ENCODE measurements around the gene INPP5D. TPM values are rescaled to one million over a fixed set of nuclear protein-coding genes. Genes with fewer than 3 reads are reported as not detected.
A peak's percentile ranks its signal among the peaks of the same experiment; 100 is the strongest.

The INPP5D gene
- total RNA-seq, 2 experiments from 2014 or later, result 79.5 to 92.6 TPM

- Histone ChIP-seq H3K4me2 (ENCODE audit: low read length) (peak overlapping the region; percentile 79), H3K4me3 (ENCODE audit: low read depth, low read length, poor library complexity, severe bottlenecking) (peak overlapping the region; percentile 56), H3K4me1 (ENCODE audit: insufficient read depth, low read length, poor library complexity, severe bottlenecking) (peaks cover 90% of the 10 kb centered on the region), H3K9me2 (ENCODE audit: insufficient read depth, low read length) (no peaks in the 10 kb centered on the region), H3K36me3 (ENCODE audit: insufficient read depth, low read length) (peaks cover 56% of the 10 kb centered on the region), H3K27ac (ENCODE audit: low read depth, low read length, poor library complexity, severe bottlenecking) (peak overlapping the region; percentile 93), H3K9me3 (ENCODE audit: low read length) (peaks cover 10% of the 10 kb centered on the region; the same call in 1 of the 2 replicates), H2AFZ (ENCODE audit: low read length) (no peak overlapping the region), H4K20me1 (ENCODE audit: insufficient read depth, low read length) (no peaks in the 10 kb centered on the region), H3K79me2 (ENCODE audit: insufficient read depth, low read depth, low read length) (peaks cover 67% of the 10 kb centered on the region)
- intact Hi-C loops (cut with micrococcal nuclease; ENCODE audit: unreplicated experiment), result loop anchor here (2.0 kb wide), 2 partner anchors 13 to 175 kb away; partner anchors contain the start of gene ATG16L1
- no TSS peak for BruUV-seq (replicated peaks)
- DNase-seq (ENCODE audit: low spot score), result peak; percentile 93
- ChIA-PET CTCF (ENCODE audit: unreplicated experiment) (interaction anchor here (0.8 to 1.3 kb wide), 6 partner anchors 8 to 26 kb away, joined by 3 to 6 read pairs (median 3); partner anchors contain the start of gene INPP5D), POLR2A (interaction anchor here (0.6 to 4.4 kb wide), 16 partner anchors 8 to 1404 kb away, joined by 3 to 45 read pairs (median 4); partner anchors contain the start of genes ATG16L1 and INPP5D)
- TF ChIP-seq CTCF (conservative IDR thresholded peaks at IDR 0.05; ENCODE audit: low read length) (no peak), EZH2phosphoT487 (IDR thresholded peaks at IDR 0.05; ENCODE audit: borderline replicate concordance, low read depth, low read length) (no peak)
Measured at GRCh38 chr2:233075966-233076339, 15.8 kb downstream of the INPP5D start.

GRCh38 chr2:233076749-233077148 lies 16.6 kb downstream of the INPP5D start:
- Histone ChIP-seq H4K20me1 (ENCODE audit: insufficient read depth, low read length) (no peaks in the 10 kb centered on the region), H3K4me1 (ENCODE audit: insufficient read depth, low read length, poor library complexity, severe bottlenecking) (peaks cover 96% of the 10 kb centered on the region), H3K36me3 (ENCODE audit: insufficient read depth, low read length) (peaks cover 55% of the 10 kb centered on the region), H3K9me2 (ENCODE audit: insufficient read depth, low read length) (no peaks in the 10 kb centered on the region), H3K4me3 (ENCODE audit: low read depth, low read length, poor library complexity, severe bottlenecking) (peak overlapping the region; percentile 56), H3K9me3 (ENCODE audit: low read length) (peaks cover 2% of the 10 kb centered on the region; the same call in 1 of the 2 replicates), H3K4me2 (ENCODE audit: low read length) (peak overlapping the region; percentile 79), H3K27ac (ENCODE audit: low read depth, low read length, poor library complexity, severe bottlenecking) (peak overlapping the region; percentile 93), H3K79me2 (ENCODE audit: insufficient read depth, low read depth, low read length) (peaks cover 59% of the 10 kb centered on the region), H2AFZ (ENCODE audit: low read length) (no peak overlapping the region)
- no TSS peak for BruUV-seq (replicated peaks)
- intact Hi-C loops (cut with micrococcal nuclease; ENCODE audit: unreplicated experiment), result loop anchor here (2.0 kb wide), 1 partner anchor 14 kb away; no protein-coding TSS in a partner anchor
- POLR2A ChIA-PET, result interaction anchor here (1.1 to 4.4 kb wide), 4 partner anchors 7 to 147 kb away, joined by 5 to 45 read pairs (median 6); no protein-coding TSS in a partner anchor
- peak; percentile 75 for DNase-seq (ENCODE audit: low spot score)
- TF ChIP-seq EZH2phosphoT487 (IDR thresholded peaks at IDR 0.05; ENCODE audit: borderline replicate concordance, low read depth, low read length), result no peak
- no peak for TF ChIP-seq CTCF (conservative IDR thresholded peaks at IDR 0.05; ENCODE audit: low read length)
- CTCF ChIA-PET (ENCODE audit: unreplicated experiment), result interaction anchor here (0.8 to 1.7 kb wide), 4 partner anchors 8 to 24 kb away, joined by 3 to 6 read pairs (median 4); no protein-coding TSS in a partner anchor

- Histone ChIP-seq H3K4me1 (ENCODE audit: insufficient read depth, low read length, poor library complexity, severe bottlenecking) (peaks cover 100% of the 10 kb centered on the region), H3K4me2 (ENCODE audit: low read length) (peak overlapping the region; percentile 80), H3K27ac (ENCODE audit: low read depth, low read length, poor library complexity, severe bottlenecking) (peak overlapping the region; percentile 98), H3K79me2 (ENCODE audit: insufficient read depth, low read depth, low read length) (peaks cover 52% of the 10 kb centered on the region; the same call in 1 of the 2 replicates), H3K9me2 (ENCODE audit: insufficient read depth, low read length) (no peaks in the 10 kb centered on the region), H2AFZ (ENCODE audit: low read length) (no peak overlapping the region), H3K9me3 (ENCODE audit: low read length) (no peaks in the 10 kb centered on the region), H4K20me1 (ENCODE audit: insufficient read depth, low read length) (no peaks in the 10 kb centered on the region), H3K4me3 (ENCODE audit: low read depth, low read length, poor library complexity, severe bottlenecking) (peak overlapping the region; percentile 4), H3K36me3 (ENCODE audit: insufficient read depth, low read length) (peaks cover 46% of the 10 kb centered on the region)
- no TSS peak for BruUV-seq (replicated peaks)
- ChIA-PET CTCF (ENCODE audit: unreplicated experiment) (interaction anchor here (0.6 kb wide), 1 partner anchor 19 kb away, joined by 4 read pairs; the partner anchor contains the start of gene INPP5D), POLR2A (interaction anchor here (0.6 to 1.5 kb wide), 3 partner anchors 10 to 22 kb away, joined by 3 read pairs; no protein-coding TSS in a partner anchor)
- intact Hi-C loops (cut with micrococcal nuclease; ENCODE audit: unreplicated experiment), result loop anchor here (1.0 kb wide), 1 partner anchor 21 kb away; no protein-coding TSS in a partner anchor
- peak; percentile 77 for DNase-seq (ENCODE audit: low spot score)
- no peak for TF ChIP-seq EZH2phosphoT487 (IDR thresholded peaks at IDR 0.05; ENCODE audit: borderline replicate concordance, low read depth, low read length)
- no peak for TF ChIP-seq CTCF (conservative IDR thresholded peaks at IDR 0.05; ENCODE audit: low read length)
Measured at GRCh38 chr2:233079473-233079877, 19.3 kb downstream of the INPP5D start.

All from OCI-LY7 (cell line).